GM21515 (cell line): Measurements from ENCODE around the gene COX5B.
"Not testable (repeated sequence)": the region's sequence is repeated elsewhere in the genome, so short reads cannot be mapped to it uniquely, and the experiment has no call there.

ENCODE experiments used
- ATAC-seq: cut with Tn5 transposase; IDR thresholded peaks from one replicate; pipeline ENCODE4 v1.9.1; 2021; ENCODE audit not compliant: unreplicated experiment

The COX5B gene

GRCh38 chr2:97672606-97673140 lies 26.8 kb downstream of the COX5B start:
- ATAC-seq: not testable (repeated sequence)

- no peak for ATAC-seq
Observed at GRCh38 chr2:97673182-97673914, 27.5 kb downstream of the COX5B start.

GRCh38 chr2:97673915-97674283 lies 28.0 kb downstream of the COX5B start:
- no peak for ATAC-seq

GRCh38 chr2:97675430-97676113 lies 29.7 kb downstream of the COX5B start:
- ATAC-seq: no peak

GRCh38 chr2:97676620-97677019 lies 30.8 kb downstream of the COX5B start:
- no peak for ATAC-seq

- no peak for ATAC-seq
Observed at GRCh38 chr2:97677480-97677879, 31.6 kb downstream of the COX5B start.

GRCh38 chr2:97678298-97678697 lies 32.4 kb downstream of the COX5B start:
- no peak for ATAC-seq

- not testable (repeated sequence) for ATAC-seq
Observed at GRCh38 chr2:97687235-97687634, 41.4 kb downstream of the COX5B start.

GRCh38 chr2:97688062-97688827 lies 42.4 kb downstream of the COX5B start:
- no peak for ATAC-seq

GRCh38 chr2:97691166-97691565 lies 45.3 kb downstream of the COX5B start:
- ATAC-seq: no peak

GRCh38 chr2:97693476-97693875 lies 47.6 kb downstream of the COX5B start:
- no peak for ATAC-seq

GRCh38 chr2:97695744-97696143 lies 49.9 kb downstream of the COX5B start:
- ATAC-seq: no peak

- ATAC-seq: peak; percentile 83
Observed at GRCh38 chr2:97697252-97698235, 51.7 kb downstream of the COX5B start.
